ENCODE measurements around the gene GBP2.
"Not testable (repeated sequence)": the region's sequence is repeated elsewhere in the genome, so short reads cannot be mapped to it uniquely, and the experiment has no call there.

GBP2 gene

DNA sequence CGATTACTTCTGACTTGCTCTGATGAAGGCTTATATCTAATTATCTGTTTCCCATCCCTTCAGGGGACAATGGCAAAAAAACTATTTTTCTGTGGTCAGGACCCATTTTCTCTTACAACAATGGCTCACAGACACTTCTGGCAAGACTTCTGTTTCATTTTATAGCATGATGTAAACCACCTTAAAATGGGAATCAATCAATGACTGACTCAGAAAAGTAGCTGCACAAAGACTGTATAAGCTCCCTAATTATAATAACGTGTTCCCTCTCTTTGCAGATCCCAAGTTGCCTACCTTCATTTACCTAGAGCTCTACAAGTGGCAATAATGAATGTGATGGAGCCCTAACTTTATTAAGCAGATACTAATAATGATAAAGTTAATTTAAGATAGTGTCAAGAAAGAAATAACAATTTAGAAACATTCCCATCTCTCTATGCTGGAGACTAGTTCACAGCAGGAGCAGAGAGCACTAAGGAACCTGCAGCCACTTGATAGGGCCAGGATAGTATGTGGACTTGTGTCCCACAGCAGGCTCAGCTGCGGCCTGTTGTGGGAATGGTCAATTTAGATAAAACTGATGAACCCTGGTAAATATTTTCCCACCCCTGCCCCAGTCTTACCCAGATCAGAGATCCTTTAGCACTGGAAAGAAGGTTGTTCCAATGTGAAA lies 538 bp downstream of the GBP2 start:
- DNase-seq = no peak

GRCh38 chr1:89121641-89122040 lies 4.3 kb downstream of the GBP2 start:
- DNase-seq = no peak

DNA sequence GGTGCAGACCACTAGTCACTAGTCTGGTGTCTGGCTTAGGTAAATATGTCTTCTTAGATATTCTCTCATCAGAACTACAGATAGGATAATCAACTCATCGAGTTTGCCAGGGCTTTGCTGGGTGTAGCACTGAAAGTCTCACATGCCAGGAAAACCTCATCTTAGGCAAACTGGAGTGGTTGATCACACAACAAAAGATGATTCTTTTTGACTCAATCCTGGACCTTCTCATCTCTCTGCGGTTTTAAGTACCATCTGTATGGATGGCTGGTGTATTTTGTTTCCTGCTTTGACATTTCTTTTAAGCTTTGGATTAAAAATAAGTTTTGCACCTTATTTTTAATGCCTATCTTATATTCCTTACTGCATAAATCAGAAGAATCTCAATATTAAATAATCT lies 11.3 kb downstream of the GBP2 start:
- no peak for DNase-seq

GRCh38 chr1:89112871-89113613 lies 12.9 kb downstream of the GBP2 start:
- DNase-seq = no peak

GRCh38 chr1:89104687-89105086 lies 21.2 kb downstream of the GBP2 start:
- no peak for DNase-seq

DNA sequence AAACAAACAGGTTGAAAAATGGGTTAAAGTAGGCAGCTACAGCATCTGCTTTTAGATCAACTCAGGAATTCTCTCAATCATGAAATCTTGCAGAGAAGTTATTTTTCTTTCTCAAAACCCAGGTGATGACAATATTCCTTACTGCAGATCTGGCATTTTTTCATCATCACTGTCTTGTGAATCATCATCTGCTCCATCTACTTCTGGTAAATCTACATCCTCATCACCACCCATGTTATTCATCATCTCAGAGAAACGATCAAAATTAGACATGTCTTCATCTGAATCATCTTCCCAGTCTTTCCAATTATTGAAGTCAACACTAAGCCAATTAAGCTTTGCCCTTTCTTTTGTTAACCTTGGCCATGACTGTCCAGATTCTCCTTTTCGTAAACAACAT lies 21.8 kb downstream of the GBP2 start:
- no peak for DNase-seq

- no peak for DNase-seq
Observed at GRCh38 chr1:89102021-89102420, 23.9 kb downstream of the GBP2 start.

- no peak for DNase-seq
Observed at GRCh38 chr1:89100412-89100811, 25.5 kb downstream of the GBP2 start.

- DNase-seq = no peak
Observed at GRCh38 chr1:89098857-89099256, 27.1 kb downstream of the GBP2 start.

DNA sequence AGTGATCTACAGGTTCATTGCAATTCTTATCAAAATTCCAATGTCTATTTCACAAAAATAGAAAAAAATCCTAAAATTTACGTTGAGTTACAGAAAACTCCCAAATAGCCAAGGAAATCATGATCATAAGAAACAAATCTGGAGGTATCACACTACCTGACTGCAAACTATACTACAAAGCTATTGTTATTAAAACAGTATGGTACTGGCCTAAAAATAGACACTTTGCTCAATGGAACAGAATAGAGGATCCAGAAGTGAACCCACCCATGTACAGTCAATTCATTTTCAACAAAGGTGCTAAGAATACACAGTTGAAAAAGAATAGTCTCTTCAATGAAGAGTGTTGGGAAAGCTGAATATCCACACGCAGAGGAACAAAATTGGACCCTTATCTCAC lies 30.2 kb downstream of the GBP2 start:
- DNase-seq = no peak

DNA sequence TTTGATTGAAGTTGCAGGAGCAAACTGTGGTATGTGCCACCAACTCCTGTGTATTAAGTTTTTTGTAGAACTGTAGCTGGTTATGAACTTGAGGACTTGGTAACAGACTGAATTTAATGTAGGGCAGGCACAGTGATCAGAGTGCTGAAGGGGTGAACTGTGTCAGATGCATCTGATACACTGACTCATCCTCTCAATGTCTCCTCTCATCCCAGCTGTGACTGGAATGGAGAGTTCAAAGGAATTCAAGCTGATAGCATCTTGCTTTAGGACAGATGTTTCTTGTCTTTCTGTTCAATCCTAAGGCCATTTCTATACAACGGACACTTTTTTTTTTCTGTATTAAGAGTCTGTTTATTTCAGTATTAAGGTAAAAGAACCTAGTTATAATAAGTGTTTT lies 36.0 kb downstream of the GBP2 start:
- DNase-seq = no peak

- no peak for DNase-seq
Observed at GRCh38 chr1:89088572-89088971, 37.3 kb downstream of the GBP2 start.

- DNase-seq = no peak
Observed at GRCh38 chr1:89087241-89087640, 38.7 kb downstream of the GBP2 start.

DNA sequence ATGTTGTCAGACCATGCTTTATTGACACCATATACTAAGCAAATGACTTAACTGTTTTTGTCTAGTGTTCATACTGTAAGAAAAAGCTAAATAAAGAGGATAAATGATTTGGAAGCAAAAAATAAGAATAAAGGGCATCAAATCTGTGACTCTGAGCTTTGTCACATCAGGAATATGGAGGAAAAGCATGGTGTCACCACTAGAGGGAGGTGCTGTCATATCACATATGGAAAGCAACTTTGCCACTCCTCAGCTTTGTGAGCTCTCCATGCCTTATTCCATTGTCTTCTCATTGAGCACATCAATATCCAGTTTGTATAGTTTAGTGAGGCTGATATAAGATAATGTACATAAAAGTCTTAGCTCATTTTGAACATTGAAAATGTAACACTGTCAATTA lies 40.1 kb downstream of the GBP2 start:
- peak; percentile 38 for DNase-seq

GRCh38 chr1:89081005-89081404 lies 44.9 kb downstream of the GBP2 start:
- no peak for DNase-seq

DNA sequence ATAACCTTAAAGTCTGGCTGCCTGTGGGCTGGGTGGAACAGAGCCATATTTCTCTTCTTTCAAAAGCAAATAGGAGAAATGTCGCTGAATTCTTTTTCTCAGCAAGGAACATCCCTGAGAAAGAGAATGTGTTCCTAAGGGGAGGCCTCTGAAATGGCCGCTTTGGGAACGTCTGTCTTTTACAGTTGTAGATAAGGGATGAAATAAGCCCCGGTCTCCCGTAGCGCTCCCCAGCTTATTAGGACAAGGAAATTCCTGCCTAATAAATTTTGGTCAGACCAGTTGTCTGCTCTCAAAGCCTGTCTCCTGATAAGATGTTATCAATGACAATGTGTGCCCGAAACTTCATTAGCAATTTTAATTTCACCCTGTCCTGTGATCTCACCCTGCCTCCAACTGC lies 45.8 kb downstream of the GBP2 start:
- DNase-seq = not testable (repeated sequence)

DNA sequence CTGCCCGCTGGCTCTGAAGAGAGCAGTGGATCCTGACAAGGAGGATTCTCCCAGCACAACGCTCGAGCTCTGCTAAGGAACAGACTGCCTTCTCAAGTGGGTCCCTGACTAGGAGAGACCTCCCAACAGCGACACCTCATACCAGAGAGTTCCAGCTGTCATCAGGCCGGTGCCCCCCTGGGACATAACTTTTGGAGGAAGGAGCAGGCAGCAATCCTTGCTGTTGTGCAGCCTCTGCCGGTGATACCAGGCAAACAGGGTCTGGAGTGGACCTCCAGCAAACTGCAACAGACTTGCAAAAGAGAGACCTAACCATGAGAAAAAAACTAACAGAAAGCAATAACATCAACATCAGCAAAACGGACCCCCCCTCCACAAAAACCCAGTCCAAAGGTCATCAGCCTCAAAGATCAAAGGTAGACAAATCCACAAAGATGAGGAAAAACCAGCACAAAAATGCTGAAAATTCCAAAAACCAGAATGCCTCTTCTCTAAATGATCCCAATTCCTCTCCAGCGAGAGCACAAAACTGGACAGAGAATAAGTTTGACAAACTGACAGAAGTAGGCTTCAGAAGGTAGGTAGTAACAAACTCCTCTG lies 53.3 kb downstream of the GBP2 start:
- not testable (repeated sequence) for DNase-seq

DNA sequence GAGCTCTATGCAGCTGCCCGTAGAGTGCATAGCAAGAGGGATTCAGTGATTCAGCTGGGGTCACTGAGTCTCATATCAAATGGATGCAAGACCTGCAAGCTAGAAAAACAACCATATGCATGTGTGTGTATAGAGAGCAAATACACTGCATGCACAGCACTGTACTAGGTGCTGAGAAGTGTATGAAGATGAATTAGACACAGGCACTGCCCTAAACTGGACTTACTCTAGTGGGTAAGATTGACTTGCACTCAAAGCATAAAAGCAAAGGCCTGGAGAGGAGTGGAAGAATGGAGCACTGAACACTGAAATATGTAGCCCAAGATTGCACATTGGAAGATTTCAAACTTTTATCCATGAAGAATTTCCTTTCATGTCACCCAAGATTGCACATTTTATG lies 55.4 kb downstream of the GBP2 start:
- DNase-seq = no peak

DNA sequence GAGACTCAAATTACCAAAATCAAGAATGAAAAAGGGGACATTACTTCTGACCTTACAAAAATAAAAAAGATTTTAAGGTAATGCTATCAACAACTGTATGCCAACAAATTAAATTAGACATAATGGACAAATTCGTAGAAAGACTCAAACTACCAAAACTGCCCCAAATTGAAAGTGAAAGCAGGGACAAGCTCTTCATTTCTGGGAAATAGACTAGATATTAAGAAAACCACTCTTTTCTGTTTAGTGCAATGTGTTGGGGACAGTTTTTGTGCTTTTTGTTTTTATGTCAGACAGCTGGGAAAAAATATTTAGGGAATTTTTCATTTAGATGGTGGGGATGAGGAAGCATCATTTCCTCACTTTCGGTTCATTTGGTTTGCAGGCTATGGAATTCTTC lies 56.0 kb downstream of the GBP2 start:
- DNase-seq = no peak

DNA sequence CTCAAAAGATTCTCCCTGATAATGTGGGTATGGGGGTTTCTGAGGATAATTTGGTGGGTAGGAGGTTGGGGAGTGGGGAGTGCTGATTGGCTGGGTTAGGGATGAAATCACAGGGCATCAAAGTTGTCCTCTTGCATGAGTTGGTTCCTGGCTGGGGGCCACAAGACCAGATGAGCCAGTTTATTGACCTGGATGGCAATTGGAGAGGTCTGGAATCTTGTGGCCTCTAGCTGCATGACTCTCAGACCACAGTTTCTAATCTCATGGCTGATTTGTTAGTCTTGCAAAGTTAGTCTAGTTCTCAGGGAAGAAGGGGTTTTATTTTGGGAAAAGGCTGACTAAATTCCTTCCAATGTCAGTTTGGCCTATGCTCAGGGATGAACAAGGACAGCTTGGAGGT lies 57.6 kb downstream of the GBP2 start:
- no peak for DNase-seq

DNA sequence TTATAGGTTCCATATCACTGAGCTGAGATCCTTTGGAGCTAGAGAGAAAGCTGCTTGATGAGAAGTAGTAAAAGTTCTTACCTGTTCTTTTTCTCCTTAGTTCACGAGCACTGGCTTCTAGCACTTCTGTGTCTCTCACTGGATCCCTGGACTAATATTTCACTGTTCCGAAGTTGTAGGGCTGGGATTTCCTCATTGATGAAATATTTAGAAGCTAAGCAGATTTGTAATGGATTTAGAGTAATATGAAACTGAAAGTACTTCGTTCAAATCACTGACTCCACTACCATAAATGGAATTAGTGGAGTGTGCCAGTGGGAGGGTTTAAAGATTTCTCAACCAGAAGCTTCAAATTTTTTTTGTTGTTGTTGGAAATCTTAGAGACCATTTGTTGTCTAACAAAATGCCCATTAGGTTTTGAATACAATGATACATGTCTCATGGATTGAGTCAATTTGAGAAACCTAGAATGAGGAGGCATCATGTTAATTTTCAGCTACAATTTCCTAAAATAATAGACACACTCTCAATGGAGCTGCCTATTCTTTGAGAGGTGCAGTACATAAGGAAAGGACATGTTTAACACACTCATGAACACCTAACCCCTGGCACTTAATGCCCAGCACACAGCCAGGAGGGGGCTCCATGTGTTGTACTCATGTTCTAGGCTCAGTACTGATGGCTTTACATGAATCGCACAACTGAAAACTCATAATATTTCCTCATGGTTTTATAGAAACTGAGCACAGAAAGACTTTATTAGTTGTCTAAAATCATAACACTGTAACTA lies 60.6 kb downstream of the GBP2 start, which contains the start of gene GBP1:
GBP1 (minus strand) TSS at position 130 of the 790 bp plus-strand sequence. CDS start 1,974 bp downstream, outside the sequence.
- peak; percentile 44 for DNase-seq

GRCh38 chr1:89064632-89065031 lies 61.3 kb downstream of the GBP2 start:
- no peak for DNase-seq

DNA sequence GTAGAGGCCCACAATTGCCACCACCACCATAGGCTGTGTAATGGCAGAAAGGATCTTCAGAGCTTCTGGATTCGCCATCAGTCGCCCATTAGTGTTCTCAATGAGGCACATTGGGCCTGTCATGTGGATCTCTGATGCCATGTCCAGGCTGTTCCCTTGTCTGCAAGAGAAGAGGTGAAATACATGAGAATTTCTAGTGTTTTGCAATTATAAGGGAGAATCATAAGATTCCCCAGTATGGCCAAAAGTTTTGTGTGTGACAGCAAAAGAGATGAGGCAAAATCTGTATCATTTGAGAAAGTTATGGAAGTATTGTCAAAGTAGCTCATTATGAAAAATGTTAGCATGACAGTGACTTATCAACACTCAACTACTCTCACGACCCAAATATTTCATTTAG lies 62.8 kb downstream of the GBP2 start:
- no peak for DNase-seq

Data from activated naive CD4-positive, alpha-beta T cell treated with Interleukin-2 at 50 U/mL for 16 hours (primary cell).